GM06990 (cell line): ENCODE measurements around the gene NEXMIF.

Experiments
- DNase-seq: peaks from one replicate; pipeline ENCODE4 v3.0.0-alpha.2; 2011; ENCODE audit not compliant: insufficient read length; ENCODE audit errors: extremely low read depth
- H3K27me3 ChIP-seq: replicated peaks from 2 replicates; pipeline ENCODE4 v1.6.0; 2011; ENCODE audit warnings: low read length; ENCODE audit not compliant: control insufficient read depth, insufficient read depth
- H3K36me3 ChIP-seq: 2 replicates; pipeline ENCODE4 v1.5.1; 2011; ENCODE audit warnings: low read length; ENCODE audit not compliant: control insufficient read depth, insufficient read depth
- H3K4me3 ChIP-seq: replicated peaks from 2 replicates; pipeline ENCODE4 v1.5.1; 2011; ENCODE audit warnings: low read depth, mild to moderate bottlenecking, control low read depth, low read length
- TF ChIP-seq, protein P1 (sequence below): IDR thresholded peaks from 2 replicates; pipeline ENCODE4 v1.5.1; 2011; ENCODE audit warnings: low read length, control low read depth, mild to moderate bottlenecking, inconsistent platforms; ENCODE audit not compliant: insufficient read depth, poor library complexity, severe bottlenecking

Gene NEXMIF

DNA sequence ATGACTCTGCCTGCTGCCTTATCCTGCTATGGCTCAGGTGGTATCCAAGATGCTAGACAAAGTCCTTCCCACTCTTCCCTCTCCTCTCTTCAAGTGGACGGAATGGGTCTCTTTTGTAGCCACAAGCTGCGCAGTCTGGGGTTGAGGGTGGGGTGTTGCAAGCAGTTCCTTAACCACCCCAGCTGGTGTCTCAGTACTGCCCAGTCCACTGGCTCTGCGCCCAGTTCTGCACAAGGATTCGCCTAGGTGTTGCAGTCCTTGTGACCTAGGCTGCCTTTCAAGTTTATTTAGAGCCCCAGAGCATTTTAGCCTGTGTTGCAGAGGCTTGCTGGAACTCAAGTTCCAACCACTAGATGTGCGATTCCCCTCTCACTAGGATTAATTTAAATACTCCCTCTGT, 120.7 kb downstream of the NEXMIF start:
- Histone ChIP-seq H3K36me3 (no peaks in the 10 kb centered on the region), H3K4me3 (no peak overlapping the region), H3K27me3 (no peaks in the 10 kb centered on the region)
- DNase-seq = no peak
- TF ChIP-seq, protein P1, sequence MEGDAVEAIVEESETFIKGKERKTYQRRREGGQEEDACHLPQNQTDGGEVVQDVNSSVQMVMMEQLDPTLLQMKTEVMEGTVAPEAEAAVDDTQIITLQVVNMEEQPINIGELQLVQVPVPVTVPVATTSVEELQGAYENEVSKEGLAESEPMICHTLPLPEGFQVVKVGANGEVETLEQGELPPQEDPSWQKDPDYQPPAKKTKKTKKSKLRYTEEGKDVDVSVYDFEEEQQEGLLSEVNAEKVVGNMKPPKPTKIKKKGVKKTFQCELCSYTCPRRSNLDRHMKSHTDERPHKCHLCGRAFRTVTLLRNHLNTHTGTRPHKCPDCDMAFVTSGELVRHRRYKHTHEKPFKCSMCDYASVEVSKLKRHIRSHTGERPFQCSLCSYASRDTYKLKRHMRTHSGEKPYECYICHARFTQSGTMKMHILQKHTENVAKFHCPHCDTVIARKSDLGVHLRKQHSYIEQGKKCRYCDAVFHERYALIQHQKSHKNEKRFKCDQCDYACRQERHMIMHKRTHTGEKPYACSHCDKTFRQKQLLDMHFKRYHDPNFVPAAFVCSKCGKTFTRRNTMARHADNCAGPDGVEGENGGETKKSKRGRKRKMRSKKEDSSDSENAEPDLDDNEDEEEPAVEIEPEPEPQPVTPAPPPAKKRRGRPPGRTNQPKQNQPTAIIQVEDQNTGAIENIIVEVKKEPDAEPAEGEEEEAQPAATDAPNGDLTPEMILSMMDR = no peak

DNA sequence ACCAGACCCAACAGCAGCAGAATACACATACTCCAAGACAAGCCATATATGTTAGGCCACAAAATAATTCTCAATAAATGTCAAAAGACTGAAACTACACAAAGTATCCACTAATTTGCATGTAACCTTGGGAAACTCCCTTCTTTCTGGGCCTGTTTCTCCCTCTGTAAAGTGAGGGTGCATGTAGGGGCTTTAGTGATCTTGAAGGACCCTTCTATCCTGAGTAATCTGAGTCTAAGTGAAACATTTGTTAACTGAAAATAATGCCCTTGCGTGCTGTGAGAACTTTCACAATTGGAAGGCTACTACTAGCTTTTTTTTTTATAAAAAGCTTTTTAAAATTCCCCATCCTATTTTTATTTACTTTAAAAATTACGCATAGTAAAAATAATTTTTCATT, 125.2 kb downstream of the NEXMIF start:
- no peak for DNase-seq
- TF ChIP-seq, protein P1 = no peak
- no peaks in the 10 kb centered on the region for H3K36me3 ChIP-seq
- no peak overlapping the region for H3K4me3 ChIP-seq
- no peaks in the 10 kb centered on the region for H3K27me3 ChIP-seq

DNA sequence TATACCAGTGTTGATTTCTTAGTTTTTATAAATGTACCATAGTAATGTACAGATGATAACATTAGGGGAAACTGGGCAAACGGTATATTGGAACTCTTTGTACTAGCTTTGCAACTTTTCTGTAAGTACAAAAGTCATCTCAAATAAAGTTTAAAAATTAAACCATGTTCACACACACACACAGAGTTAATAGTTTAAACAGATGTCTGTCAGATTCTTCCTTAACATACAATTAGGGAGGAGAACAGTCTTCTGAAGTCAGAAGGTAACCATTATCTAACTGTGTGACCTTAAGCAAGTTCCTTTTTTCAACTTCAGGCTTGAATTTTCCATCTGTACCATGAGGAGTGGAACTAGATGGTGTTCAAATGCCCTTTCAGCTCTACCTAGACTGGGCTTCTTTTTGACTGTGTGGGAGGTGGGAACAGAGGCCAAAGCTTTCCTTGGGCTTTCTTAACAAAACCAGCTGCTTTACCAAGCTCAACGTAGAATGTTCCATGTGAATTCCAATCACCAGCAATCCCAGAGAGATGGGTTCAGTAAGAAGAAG, 127.8 kb downstream of the NEXMIF start:
- Histone ChIP-seq H3K27me3 (no peaks in the 10 kb centered on the region), H3K36me3 (no peaks in the 10 kb centered on the region), H3K4me3 (no peak overlapping the region)
- TF ChIP-seq, protein P1 = no peak
- no peak for DNase-seq

- TF ChIP-seq, protein P1 = no peak
- no peak for DNase-seq
- H3K36me3 ChIP-seq = no peaks in the 10 kb centered on the region
- H3K27me3 ChIP-seq = no peaks in the 10 kb centered on the region
- H3K4me3 ChIP-seq = no peak overlapping the region
These were observed 136.6 kb downstream of the NEXMIF start for GRCh38 chrX:74788545-74789086.

- TF ChIP-seq, protein P1 = no peak
- no peak overlapping the region for H3K4me3 ChIP-seq
- no peaks in the 10 kb centered on the region for H3K27me3 ChIP-seq
- DNase-seq = no peak
- H3K36me3 ChIP-seq = no peaks in the 10 kb centered on the region
These were observed 140.6 kb downstream of the NEXMIF start for GRCh38 chrX:74784629-74785028.
